HFFc6 (cell line): Measurements from ENCODE around the gene NPAS2. TPM values are rescaled to one million over a fixed set of nuclear protein-coding genes. Genes with fewer than 3 reads are reported as not detected.
A peak's percentile ranks its signal among the peaks of the same experiment; 100 is the strongest.

Source experiments
- DNase-seq: peaks from one replicate; pipeline ENCODE4 v3.0.0-alpha.2; 2018
- H3K27ac Mint-ChIP-seq: 2 replicates; pipeline ENCODE4 v1.8.0; 2020; ENCODE audit warnings: mild to moderate bottlenecking, mixed read lengths
- H3K27me3 Mint-ChIP-seq: 2 replicates; pipeline ENCODE4 v1.8.0; 2021; ENCODE audit warnings: mild to moderate bottlenecking, moderate library complexity, mixed read lengths; ENCODE audit not compliant: insufficient read depth
- H3K36me3 Mint-ChIP-seq: 2 replicates; pipeline ENCODE4 v1.8.0; 2021; ENCODE audit warnings: low read depth, mixed read lengths
- H3K4me1 Mint-ChIP-seq: 2 replicates; pipeline ENCODE4 v1.8.0; 2020; ENCODE audit warnings: low read depth, mixed read lengths
- H3K4me3 Mint-ChIP-seq: 2 replicates; pipeline ENCODE4 v1.8.0; 2020; ENCODE audit warnings: mild to moderate bottlenecking, moderate library complexity, mixed read lengths
- H3K9me3 Mint-ChIP-seq: 2 replicates; pipeline ENCODE4 v1.8.0; 2020; ENCODE audit warnings: mild to moderate bottlenecking, mixed read lengths
- total RNA-seq, 6 experiments: library from RNA; stranded (reverse); fragmentation: NEBNext Ultra II Directional; extraction: Animal tissue kit (Norgen Biotek cat#: 25700); gene quantifications; 2 replicates in 1 of 6; 3 replicates in 5 of 6; pipeline ENCODE4 v1.2.3, GENCODE V29; 2021
- TF ChIP-seq, protein P1 (sequence below): fragments of 200-600 bp; sonication (generic); IDR thresholded peaks from 2 replicates; pipeline ENCODE4 v1.5.0; 2021; ENCODE audit warnings: antibody characterized with exemption, mild to moderate bottlenecking

The NPAS2 gene
- total RNA-seq, 6 experiments from 2014 or later = 8.8 to 14.7 (median 9.3) TPM

DNA sequence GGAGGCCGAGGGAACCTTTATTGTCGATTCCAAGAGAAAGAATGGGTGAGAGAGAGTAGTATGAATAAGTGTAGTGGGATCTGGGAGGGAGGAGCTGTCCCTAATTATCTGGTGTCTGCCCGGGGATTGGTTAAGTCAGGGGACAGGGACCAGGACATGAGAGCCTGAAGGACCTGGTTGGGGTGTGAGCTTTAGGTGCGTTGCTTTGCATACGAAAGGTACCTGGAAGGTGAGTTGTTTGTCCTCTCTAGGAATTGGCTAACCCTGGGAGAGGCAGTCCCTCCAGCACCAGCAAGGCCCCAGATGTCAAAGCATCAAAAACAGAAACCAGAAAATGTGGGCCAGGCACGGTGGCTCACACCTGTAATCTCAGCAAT is 134.1 kb downstream of the NPAS2 start:
- Mint-ChIP-seq H3K36me3 (peaks cover 15% of the 10 kb centered on the region), H3K4me3 (no peak overlapping the region), H3K4me1 (peaks cover 29% of the 10 kb centered on the region), H3K27me3 (no peaks in the 10 kb centered on the region; the same call in none of the 2 replicates), H3K9me3 (no peaks in the 10 kb centered on the region), H3K27ac (no peak overlapping the region)
- TF ChIP-seq, protein P1, sequence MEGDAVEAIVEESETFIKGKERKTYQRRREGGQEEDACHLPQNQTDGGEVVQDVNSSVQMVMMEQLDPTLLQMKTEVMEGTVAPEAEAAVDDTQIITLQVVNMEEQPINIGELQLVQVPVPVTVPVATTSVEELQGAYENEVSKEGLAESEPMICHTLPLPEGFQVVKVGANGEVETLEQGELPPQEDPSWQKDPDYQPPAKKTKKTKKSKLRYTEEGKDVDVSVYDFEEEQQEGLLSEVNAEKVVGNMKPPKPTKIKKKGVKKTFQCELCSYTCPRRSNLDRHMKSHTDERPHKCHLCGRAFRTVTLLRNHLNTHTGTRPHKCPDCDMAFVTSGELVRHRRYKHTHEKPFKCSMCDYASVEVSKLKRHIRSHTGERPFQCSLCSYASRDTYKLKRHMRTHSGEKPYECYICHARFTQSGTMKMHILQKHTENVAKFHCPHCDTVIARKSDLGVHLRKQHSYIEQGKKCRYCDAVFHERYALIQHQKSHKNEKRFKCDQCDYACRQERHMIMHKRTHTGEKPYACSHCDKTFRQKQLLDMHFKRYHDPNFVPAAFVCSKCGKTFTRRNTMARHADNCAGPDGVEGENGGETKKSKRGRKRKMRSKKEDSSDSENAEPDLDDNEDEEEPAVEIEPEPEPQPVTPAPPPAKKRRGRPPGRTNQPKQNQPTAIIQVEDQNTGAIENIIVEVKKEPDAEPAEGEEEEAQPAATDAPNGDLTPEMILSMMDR = no peak
- no peak for DNase-seq

DNA sequence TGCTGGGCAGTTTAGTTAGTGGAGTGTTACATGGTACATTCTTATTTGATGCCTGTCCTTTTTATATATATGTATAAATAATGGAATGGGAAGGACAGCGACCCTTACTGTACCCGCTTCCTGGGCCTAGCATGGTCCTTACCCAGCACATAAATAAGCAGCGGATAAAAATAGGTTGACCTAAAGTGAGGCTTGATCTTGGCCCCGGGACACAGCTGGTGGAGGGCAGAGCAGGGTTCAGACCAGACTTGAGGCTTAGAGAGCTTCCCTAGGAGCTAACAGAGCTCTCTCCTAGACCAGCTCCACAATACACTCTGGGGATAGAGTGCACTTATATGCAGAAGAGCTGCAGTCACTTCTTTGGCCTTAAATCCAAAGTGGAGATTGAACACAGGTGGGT is 135.3 kb downstream of the NPAS2 start:
- Mint-ChIP-seq H3K27ac (no peak overlapping the region), H3K36me3 (peaks cover 3% of the 10 kb centered on the region), H3K27me3 (no peaks in the 10 kb centered on the region; the same call in none of the 2 replicates), H3K4me1 (peaks cover 33% of the 10 kb centered on the region), H3K4me3 (no peak overlapping the region), H3K9me3 (no peaks in the 10 kb centered on the region)
- DNase-seq = no peak
- TF ChIP-seq, protein P1 = no peak

DNA sequence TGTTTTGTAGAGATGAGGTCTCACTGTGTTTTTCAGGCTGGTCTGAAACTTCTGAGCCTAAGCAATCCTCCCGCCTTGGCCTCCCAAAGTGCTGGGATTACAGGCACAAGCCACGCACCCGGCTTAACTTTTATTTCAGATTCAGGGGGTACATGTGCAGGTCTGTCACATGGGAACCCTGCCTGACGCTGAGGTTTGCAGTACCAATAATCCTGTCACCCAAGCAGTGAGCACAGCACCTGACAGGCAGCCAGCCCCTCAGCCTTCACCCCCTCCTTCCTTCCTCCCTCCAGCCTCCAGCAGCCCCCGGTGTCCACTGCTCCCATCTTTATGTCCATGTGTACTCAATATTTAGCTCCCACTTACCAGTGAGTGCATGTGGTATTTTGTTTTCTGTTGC is 136.1 kb downstream of the NPAS2 start:
- no peak overlapping the region for H3K27ac Mint-ChIP-seq
- H3K36me3 Mint-ChIP-seq = no peaks in the 10 kb centered on the region
- TF ChIP-seq, protein P1 = no peak
- no peak for DNase-seq
- no peak overlapping the region for H3K4me3 Mint-ChIP-seq
- no peaks in the 10 kb centered on the region for H3K9me3 Mint-ChIP-seq
- peaks cover 42% of the 10 kb centered on the region for H3K4me1 Mint-ChIP-seq
- no peaks in the 10 kb centered on the region; the same call in none of the 2 replicates for H3K27me3 Mint-ChIP-seq

DNA sequence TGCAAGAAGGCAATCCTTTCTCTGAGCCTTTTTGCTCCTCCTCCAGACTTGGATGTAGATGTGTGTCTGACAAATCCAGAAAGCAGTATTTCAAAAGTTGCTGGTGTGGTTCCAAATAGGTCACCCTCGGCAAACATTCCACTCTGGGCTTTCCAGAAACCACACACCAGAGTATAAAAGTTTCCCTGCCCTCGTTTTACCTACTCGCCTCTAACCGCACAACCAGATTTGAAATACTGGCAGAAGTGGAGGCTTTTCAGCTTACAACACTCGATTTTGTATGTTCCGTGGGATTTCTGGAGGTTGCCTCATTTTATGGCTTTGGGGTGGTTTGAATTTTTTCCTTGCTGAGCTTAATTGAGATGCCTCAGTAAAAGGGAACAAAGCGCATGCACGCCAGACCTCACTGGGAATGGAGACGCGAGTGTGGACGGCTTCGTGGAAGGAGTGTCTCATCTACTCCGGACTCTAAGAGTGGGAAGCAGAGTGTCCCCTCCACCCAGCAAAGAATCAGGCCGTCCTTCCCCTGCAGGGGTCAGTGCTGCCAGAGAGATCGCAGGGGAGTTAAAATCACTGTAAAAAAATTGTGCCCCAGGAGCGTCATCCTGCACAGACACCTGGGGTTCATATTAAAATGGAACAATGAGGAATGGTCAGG is 138.2 kb downstream of the NPAS2 start:
- peak overlapping the region; percentile 78 for H3K4me3 Mint-ChIP-seq
- peak; percentile 94 for DNase-seq
- peak overlapping the region; percentile 93 for H3K27ac Mint-ChIP-seq
- H3K27me3 Mint-ChIP-seq = no peaks in the 10 kb centered on the region; the same call in 1 of the 2 replicates
- no peaks in the 10 kb centered on the region for H3K36me3 Mint-ChIP-seq
- no peaks in the 10 kb centered on the region for H3K9me3 Mint-ChIP-seq
- TF ChIP-seq, protein P1 = no peak
- peaks cover 53% of the 10 kb centered on the region for H3K4me1 Mint-ChIP-seq

DNA sequence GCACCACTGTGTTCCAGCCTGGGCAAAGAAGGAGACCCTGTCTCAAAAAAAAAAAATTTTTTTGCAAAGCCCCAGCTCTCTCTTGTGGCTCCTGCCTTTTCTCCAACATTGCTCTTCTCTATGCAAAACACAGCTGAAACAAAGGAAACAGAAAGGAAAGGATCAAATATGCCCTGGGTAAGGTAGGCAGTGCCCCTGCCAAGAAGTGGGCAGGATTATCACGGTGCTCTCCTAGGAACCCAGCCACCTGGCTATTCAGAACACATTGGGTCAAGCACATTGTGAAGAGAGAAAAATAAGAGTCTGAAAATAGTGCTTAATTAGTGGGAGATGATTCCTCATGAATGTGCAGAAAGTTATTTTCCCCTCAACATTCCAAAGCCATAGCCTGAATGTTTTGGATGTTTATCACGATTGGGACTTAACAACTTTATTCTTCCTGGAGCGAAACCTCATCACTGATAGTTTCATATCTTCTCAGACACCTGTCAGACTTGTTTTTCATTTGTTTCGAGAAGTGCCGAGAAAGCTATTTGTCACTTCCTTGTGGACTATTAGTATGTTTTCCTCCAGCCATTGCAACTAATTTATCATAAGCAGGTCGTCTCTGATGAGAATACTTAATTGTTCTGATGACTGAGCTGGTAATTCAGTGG is 139.4 kb downstream of the NPAS2 start:
- H3K27ac Mint-ChIP-seq = peak overlapping the region; percentile 62
- DNase-seq = peak; percentile 71
- no peaks in the 10 kb centered on the region; the same call in 1 of the 2 replicates for H3K27me3 Mint-ChIP-seq
- H3K36me3 Mint-ChIP-seq = no peaks in the 10 kb centered on the region
- H3K4me1 Mint-ChIP-seq = peaks cover 57% of the 10 kb centered on the region
- TF ChIP-seq, protein P1 = no peak
- no peaks in the 10 kb centered on the region for H3K9me3 Mint-ChIP-seq
- peak overlapping the region; percentile 52 for H3K4me3 Mint-ChIP-seq
